Nephron (organoid): ENCODE results near the gene P2RY14.

ENCODE experiments used
- H3K27ac Mint-ChIP-seq, 3 experiments: 2 replicates each; pipeline ENCODE4 v1.8.0; 2020; ENCODE audit warnings: mixed read lengths in 3 of 3, mild to moderate bottlenecking in 2 of 3, moderate library complexity in 1 of 3
- H3K27me3 Mint-ChIP-seq: 2 replicates; pipeline ENCODE4 v1.8.0; 2021; ENCODE audit warnings: low read depth, mild to moderate bottlenecking, moderate library complexity, mixed read lengths
- H3K36me3 Mint-ChIP-seq: 2 replicates; pipeline ENCODE4 v1.8.0; 2020; ENCODE audit warnings: low read depth, mixed read lengths
- H3K4me1 Mint-ChIP-seq: 2 replicates; pipeline ENCODE4 v1.8.0; 2020; ENCODE audit warnings: mixed read lengths
- H3K4me3 Mint-ChIP-seq, 3 experiments: 2 replicates each; pipeline ENCODE4 v1.8.0; 2020; ENCODE audit warnings: mild to moderate bottlenecking in 3 of 3, mixed read lengths in 3 of 3, moderate library complexity in 2 of 3
- H3K9me3 Mint-ChIP-seq: 2 replicates; pipeline ENCODE4 v1.8.0; 2020; ENCODE audit warnings: mixed read lengths
- TF ChIP-seq, protein P1 (sequence below), 3 experiments: fragments of 200-600 bp; sonication (generic); IDR thresholded peaks; one replicate each; pipeline ENCODE4 v1.5.0; 2021; ENCODE audit warnings: antibody characterized with exemption in 3 of 3; ENCODE audit not compliant: unreplicated experiment in 3 of 3

Gene P2RY14

DNA sequence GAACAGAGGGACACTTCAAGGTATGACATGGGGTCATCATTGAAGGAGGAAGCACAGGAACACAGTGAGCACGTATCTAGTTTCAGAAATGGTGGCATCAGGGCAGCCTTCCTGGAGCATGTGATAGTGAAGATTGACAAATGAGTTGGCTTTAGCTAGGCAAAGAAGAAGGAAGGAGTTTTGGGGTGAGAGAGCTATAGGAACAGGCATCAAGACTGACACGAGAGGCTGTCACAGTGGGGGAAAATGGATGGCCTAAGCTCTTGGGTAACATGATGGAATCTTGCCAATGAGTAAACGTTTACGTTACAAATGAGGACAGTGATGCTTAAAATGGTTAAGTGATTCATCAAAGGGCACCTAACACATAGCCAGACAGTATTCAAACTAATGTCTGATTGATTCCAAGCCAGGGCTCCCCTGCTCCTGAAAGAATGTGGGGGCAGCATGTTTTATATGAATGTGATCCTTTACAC is 52.2 kb downstream of the P2RY14 start:
- Mint-ChIP-seq H3K27ac (peak overlapping the region; percentile 1 to 10 (median 4)), H3K27me3 (no peaks in the 10 kb centered on the region), H3K4me1 (peaks cover 20% of the 10 kb centered on the region), H3K9me3 (peaks cover 7% of the 10 kb centered on the region), H3K4me3 (no peak overlapping the region), H3K36me3 (peaks cover 16% of the 10 kb centered on the region)
- TF ChIP-seq, protein P1, sequence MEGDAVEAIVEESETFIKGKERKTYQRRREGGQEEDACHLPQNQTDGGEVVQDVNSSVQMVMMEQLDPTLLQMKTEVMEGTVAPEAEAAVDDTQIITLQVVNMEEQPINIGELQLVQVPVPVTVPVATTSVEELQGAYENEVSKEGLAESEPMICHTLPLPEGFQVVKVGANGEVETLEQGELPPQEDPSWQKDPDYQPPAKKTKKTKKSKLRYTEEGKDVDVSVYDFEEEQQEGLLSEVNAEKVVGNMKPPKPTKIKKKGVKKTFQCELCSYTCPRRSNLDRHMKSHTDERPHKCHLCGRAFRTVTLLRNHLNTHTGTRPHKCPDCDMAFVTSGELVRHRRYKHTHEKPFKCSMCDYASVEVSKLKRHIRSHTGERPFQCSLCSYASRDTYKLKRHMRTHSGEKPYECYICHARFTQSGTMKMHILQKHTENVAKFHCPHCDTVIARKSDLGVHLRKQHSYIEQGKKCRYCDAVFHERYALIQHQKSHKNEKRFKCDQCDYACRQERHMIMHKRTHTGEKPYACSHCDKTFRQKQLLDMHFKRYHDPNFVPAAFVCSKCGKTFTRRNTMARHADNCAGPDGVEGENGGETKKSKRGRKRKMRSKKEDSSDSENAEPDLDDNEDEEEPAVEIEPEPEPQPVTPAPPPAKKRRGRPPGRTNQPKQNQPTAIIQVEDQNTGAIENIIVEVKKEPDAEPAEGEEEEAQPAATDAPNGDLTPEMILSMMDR (IDR thresholded peaks at IDR 0.05; ENCODE audit: unreplicated experiment in 3 of 3): no peak

DNA sequence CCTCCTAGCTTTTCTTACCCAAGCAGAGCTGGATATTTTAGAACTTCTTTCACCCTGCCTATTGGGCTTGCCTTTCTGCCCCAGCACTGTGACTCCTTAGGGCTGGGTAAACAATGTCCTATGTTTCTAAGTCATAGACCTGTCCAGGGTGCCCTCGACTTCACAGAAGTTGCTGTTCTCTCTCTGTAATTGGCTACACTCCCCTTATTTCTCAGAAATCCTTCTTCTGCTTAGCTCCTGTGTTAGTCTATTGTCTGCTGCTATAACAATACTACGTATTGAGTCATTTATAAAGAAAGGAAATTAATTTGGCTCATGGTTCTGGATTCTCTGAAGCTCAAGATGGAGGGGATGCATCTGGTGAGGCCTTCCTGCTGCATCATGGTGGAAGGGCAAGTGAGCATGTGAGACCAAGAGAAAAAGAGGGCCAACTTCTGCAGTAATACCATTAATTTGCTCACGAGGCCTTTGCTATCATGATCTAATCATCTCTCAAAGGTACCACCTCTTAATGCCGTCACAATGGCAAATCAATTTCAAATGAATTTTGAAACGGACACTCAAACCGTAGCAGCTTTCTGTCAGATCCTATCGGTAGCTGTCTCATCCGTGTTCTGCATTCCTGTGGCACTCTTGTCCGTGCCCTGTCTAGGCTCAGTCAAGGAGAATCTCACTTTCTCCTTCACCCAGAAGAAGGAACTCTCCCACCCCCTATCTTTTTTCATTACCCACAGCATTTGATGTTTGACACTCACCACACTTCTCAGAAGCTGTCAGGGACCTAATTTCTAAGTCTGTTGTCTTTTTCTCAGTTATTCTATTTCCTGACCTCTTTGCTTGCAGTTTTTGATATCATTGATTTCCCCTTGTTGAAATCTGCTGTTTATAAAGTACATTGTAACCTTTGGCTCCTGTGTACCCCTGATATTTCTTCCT is 53.0 kb downstream of the P2RY14 start:
- H3K4me3 Mint-ChIP-seq: no peak overlapping the region

GRCh38 chr3:151224268-151224866 is 54.0 kb downstream of the P2RY14 start:
- H3K36me3 Mint-ChIP-seq: peaks cover 29% of the 10 kb centered on the region
- peaks cover 22% of the 10 kb centered on the region for H3K4me1 Mint-ChIP-seq
- TF ChIP-seq, protein P1 (IDR thresholded peaks at IDR 0.05; ENCODE audit: unreplicated experiment in 3 of 3): no peak
- H3K27ac Mint-ChIP-seq: no peak overlapping the region
- peaks cover 13% of the 10 kb centered on the region for H3K9me3 Mint-ChIP-seq
- H3K27me3 Mint-ChIP-seq: no peaks in the 10 kb centered on the region
- H3K4me3 Mint-ChIP-seq: no peak overlapping the region

More for the DNA sequence above, 53.0 kb downstream of the P2RY14 start:
- TF ChIP-seq, protein P1 (IDR thresholded peaks at IDR 0.05; ENCODE audit: unreplicated experiment in 3 of 3): no peak
- Mint-ChIP-seq H3K27ac (no peak overlapping the region), H3K27me3 (no peaks in the 10 kb centered on the region), H3K4me1 (peaks cover 20% of the 10 kb centered on the region), H3K9me3 (peaks cover 13% of the 10 kb centered on the region), H3K36me3 (peaks cover 24% of the 10 kb centered on the region)

DNA sequence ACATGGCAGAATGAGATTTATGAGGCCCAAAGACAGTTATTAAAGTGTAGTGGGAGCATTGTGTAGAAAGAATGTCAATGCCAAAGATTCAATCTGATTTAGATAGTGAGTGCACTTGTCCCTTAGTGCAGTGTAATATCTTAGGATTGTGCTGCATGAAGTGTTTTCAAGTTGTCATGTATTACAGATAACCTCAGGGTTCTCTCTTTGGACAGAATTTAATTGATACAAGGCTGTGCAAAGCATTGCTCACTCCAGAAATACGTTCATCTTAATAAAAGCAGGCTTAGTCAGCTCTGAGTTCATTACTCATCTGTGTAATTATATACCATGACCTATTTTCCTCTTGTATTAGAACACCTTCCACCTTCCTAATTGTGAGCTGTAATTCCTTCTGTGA is 59.3 kb downstream of the P2RY14 start:
- H3K36me3 Mint-ChIP-seq: peaks cover 29% of the 10 kb centered on the region
- peaks cover 13% of the 10 kb centered on the region for H3K9me3 Mint-ChIP-seq
- no peaks in the 10 kb centered on the region for H3K27me3 Mint-ChIP-seq
- peak overlapping the region in 1 of 3 experiments; percentile 29 for H3K27ac Mint-ChIP-seq
- TF ChIP-seq, protein P1 (IDR thresholded peaks at IDR 0.05; ENCODE audit: unreplicated experiment in 3 of 3): no peak
- H3K4me1 Mint-ChIP-seq: peaks cover 33% of the 10 kb centered on the region
- no peak overlapping the region for H3K4me3 Mint-ChIP-seq

DNA sequence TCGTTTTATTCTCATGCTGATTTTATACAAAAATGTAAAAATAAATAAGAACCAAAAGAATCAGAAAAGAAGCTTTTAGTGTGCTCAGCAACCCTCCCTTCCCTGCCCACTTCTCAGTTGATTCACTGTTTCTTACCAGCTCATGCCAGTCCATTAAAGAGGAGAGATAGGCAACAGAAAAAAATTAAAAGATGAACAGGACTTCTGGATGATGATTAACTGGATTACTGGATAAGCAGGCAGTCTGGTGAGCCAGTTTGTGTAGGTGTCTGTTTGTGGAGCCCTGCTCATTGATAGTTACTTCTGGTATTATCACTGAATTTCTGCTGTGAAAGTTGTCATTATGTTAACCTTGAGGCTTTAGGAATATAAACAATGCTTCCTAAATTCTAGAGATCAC is 60.2 kb downstream of the P2RY14 start:
- peaks cover 33% of the 10 kb centered on the region for H3K4me1 Mint-ChIP-seq
- TF ChIP-seq, protein P1 (IDR thresholded peaks at IDR 0.05; ENCODE audit: unreplicated experiment in 3 of 3): no peak
- H3K27ac Mint-ChIP-seq: peak overlapping the region in 2 of 3 experiments; percentile 30 to 57
- H3K4me3 Mint-ChIP-seq: no peak overlapping the region
- no peaks in the 10 kb centered on the region for H3K27me3 Mint-ChIP-seq
- H3K36me3 Mint-ChIP-seq: peaks cover 29% of the 10 kb centered on the region
- peaks cover 13% of the 10 kb centered on the region for H3K9me3 Mint-ChIP-seq
